HCT116 (cell line): ENCODE data around the gene UTS2. TPM values are rescaled to one million over a fixed set of nuclear protein-coding genes. Genes with fewer than 3 reads are reported as not detected.

Source experiments
- ATAC-seq: fragments of 200-7000 bp; cut with Tn5 transposase; 2 replicates; pipeline ENCODE4 v1.9.1; 2020; ENCODE audit warnings: mild to moderate bottlenecking, moderate library complexity
- BruUV-seq: library from RNA; stranded (reverse); fragments of 400-500 nt; replicated peaks from 2 replicates; lab custom pipeline; 2021; lab: Mats Ljungman, UMichigan
- CTCF ChIA-PET: fragments of 300-600 bp; sonication (Branson Sonifier 250); formaldehyde crosslinking; loops from one replicate; lab custom pipeline; 2021; ENCODE audit warnings: antibody characterized with exemption; lab: Charles Lee
- POLR2A ChIA-PET: fragments of 300-600, 350-600 bp; sonication (Branson Sonifier 250); formaldehyde crosslinking; loops from one replicate; lab custom pipeline; 2021; ENCODE audit warnings: antibody characterized with exemption; lab: Charles Lee
- RAD21 ChIA-PET, 2 experiments: fragments of 300-600 bp; sonication (Branson Sonifier 250); formaldehyde crosslinking; loops; one replicate each; lab custom pipeline; 2023; ENCODE audit warnings: low total read pairs in 2 of 2; ENCODE audit not compliant: uncharacterized antibody in 2 of 2, unreplicated experiment in 2 of 2, low non-redundant PET in 1 of 2; lab: Charles Lee
- DNase-seq: peaks from one replicate; pipeline ENCODE4 v3.0.0-alpha.2; 2010; ENCODE audit warnings: low read depth, low spot score
- H2AFZ ChIP-seq: fragments of 200-600 bp; shearing (Covaris generic), sonication (generic); 2 replicates; pipeline ENCODE4 v1.6.1; 2017; ENCODE audit warnings: low read depth, mixed run types, mixed read lengths, antibody characterized with exemption, low read length; ENCODE audit not compliant: poor library complexity, severe bottlenecking
- H3K27ac ChIP-seq: 2 replicates; pipeline ENCODE4 v1.5.1; 2012; ENCODE audit warnings: low read depth, low read length
- H3K27me3 ChIP-seq: fragments of 200-600 bp; sonication (generic); 2 replicates; pipeline ENCODE4 v1.6.1; 2016; ENCODE audit warnings: mixed run types, low read length, mixed read lengths; ENCODE audit not compliant: insufficient read depth
- H3K36me3 ChIP-seq, 2 experiments: fragments of 200-500 bp in 1 of 2; fragments of 200-600 bp in 1 of 2; sonication (Bioruptor generic) in 1 of 2; sonication (generic) in 1 of 2; 2 replicates each; pipeline versions ENCODE4 v1.5.1 to v1.6.1; 2014 to 2016; ENCODE audit warnings: low read length in 2 of 2, inconsistent platforms in 1 of 2, mixed read lengths in 1 of 2, mixed run types in 1 of 2; ENCODE audit not compliant: insufficient read depth in 2 of 2, control insufficient read depth in 1 of 2
- H3K4me1 ChIP-seq, 2 experiments: fragments of 200-600 bp in 1 of 2; sonication (generic) in 1 of 2; 2 replicates each; pipeline versions ENCODE4 v1.5.1 to v1.6.1; 2012 to 2017; ENCODE audit warnings: low read length in 2 of 2, inconsistent platforms in 1 of 2, mild to moderate bottlenecking in 1 of 2, mixed read lengths in 1 of 2, mixed run types in 1 of 2, moderate library complexity in 1 of 2; ENCODE audit not compliant: insufficient read depth in 2 of 2, control insufficient read depth in 1 of 2
- H3K4me2 ChIP-seq: fragments of 200-600 bp; sonication (generic); 2 replicates; pipeline ENCODE4 v1.6.1; 2017; ENCODE audit warnings: mixed run types, low read length, mixed read lengths
- H3K4me3 ChIP-seq, 2 experiments: fragments of 200-600 bp in 1 of 2; sonication (generic) in 1 of 2; replicated peaks in 1 of 2; 2 replicates each; pipeline ENCODE4 v1.5.1; 2011 to 2016; ENCODE audit warnings: low read length in 2 of 2, control low read depth in 1 of 2, low read depth in 1 of 2, mild to moderate bottlenecking in 1 of 2, mixed read lengths in 1 of 2, mixed run types in 1 of 2
- H3K79me2 ChIP-seq: fragments of 200-600 bp; sonication (generic); 2 replicates; pipeline ENCODE4 v1.6.1; 2017; ENCODE audit warnings: mild to moderate bottlenecking, mixed run types, low read length, moderate library complexity, mixed read lengths; ENCODE audit not compliant: insufficient read depth
- H3K9ac ChIP-seq: fragments of 200-600 bp; sonication (generic); 2 replicates; pipeline ENCODE4 v1.6.1; 2016; ENCODE audit warnings: low read length, mixed read lengths
- H3K9me2 ChIP-seq: fragments of 200-600 bp; sonication (generic), shearing (Covaris generic); 2 replicates; pipeline ENCODE4 v1.6.1; 2017; ENCODE audit warnings: mixed run types, mild to moderate bottlenecking, moderate library complexity; ENCODE audit not compliant: insufficient read depth
- H3K9me3 ChIP-seq, 2 experiments: fragments of 200-500 bp in 1 of 2; fragments of 200-600 bp in 1 of 2; sonication (Bioruptor generic) in 1 of 2; sonication (generic) in 1 of 2; 2 replicates each; pipeline ENCODE4 v1.6.1; 2014 to 2017; ENCODE audit warnings: low read length in 2 of 2, mixed read lengths in 2 of 2, inconsistent platforms in 1 of 2, low read depth in 1 of 2, mild to moderate bottlenecking in 1 of 2, mixed run types in 1 of 2, moderate library complexity in 1 of 2; ENCODE audit not compliant: control insufficient read depth in 1 of 2, insufficient read depth in 1 of 2
- H4K20me1 ChIP-seq: fragments of 200-600 bp; sonication (generic), shearing (Covaris generic); 2 replicates; pipeline ENCODE4 v1.6.1; 2017; ENCODE audit warnings: mixed run types, mild to moderate bottlenecking, moderate library complexity; ENCODE audit not compliant: insufficient read depth
- CBX3 ChIP-seq: IDR thresholded peaks from 2 replicates; pipeline ENCODE4 v1.6.1; 2012; ENCODE audit warnings: low read depth
- CEBPB ChIP-seq: IDR thresholded peaks from 2 replicates; pipeline ENCODE4 v1.6.1; 2012; ENCODE audit warnings: low read depth
- ELF1 ChIP-seq: IDR thresholded peaks from 2 replicates; pipeline ENCODE4 v1.6.1; 2012; ENCODE audit warnings: low read depth, borderline replicate concordance
- EZH2 ChIP-seq: fragments of 200-600 bp; sonication (generic); IDR thresholded peaks from 2 replicates; pipeline ENCODE4 v1.6.1; 2017; ENCODE audit warnings: antibody characterized with exemption, mixed run types
- EZH2phosphoT487 ChIP-seq: fragments of 200-600 bp; IDR thresholded peaks from 2 replicates; pipeline ENCODE4 v1.6.1; 2018; ENCODE audit warnings: antibody characterized with exemption, borderline replicate concordance
- FOSL1 ChIP-seq: IDR thresholded peaks from 2 replicates; pipeline ENCODE4 v1.6.1; 2012; ENCODE audit warnings: low read depth
- JUND ChIP-seq: IDR thresholded peaks from 2 replicates; pipeline ENCODE4 v1.6.1; 2012
- RAD21 ChIP-seq: IDR thresholded peaks from 2 replicates; pipeline ENCODE4 v1.6.1; 2012; ENCODE audit warnings: low read depth, mild to moderate bottlenecking
- SIN3A ChIP-seq: IDR thresholded peaks from 2 replicates; pipeline ENCODE4 v1.6.1; 2012; ENCODE audit warnings: low read depth
- SRF ChIP-seq: IDR thresholded peaks from 2 replicates; pipeline ENCODE4 v1.6.1; 2012; ENCODE audit warnings: low read depth
- TCF7L2 ChIP-seq: IDR thresholded peaks from 2 replicates; pipeline ENCODE4 v1.7.0; 2011; ENCODE audit warnings: borderline replicate concordance, inconsistent platforms; ENCODE audit not compliant: insufficient read depth, insufficient read length; ENCODE audit errors: extremely low read depth
- YY1 ChIP-seq: IDR thresholded peaks from 2 replicates; pipeline ENCODE4 v1.6.1; 2011; ENCODE audit warnings: low read length, low read depth, moderate library complexity, mild to moderate bottlenecking; ENCODE audit not compliant: insufficient replicate concordance; ENCODE audit errors: extremely low read depth
- ZFX ChIP-seq: fragments of 450-650 bp; IDR thresholded peaks from 2 replicates; pipeline ENCODE4 v1.6.1; 2017
- ZNF274 ChIP-seq: fragments of 200-500 bp; sonication (Bioruptor generic); IDR thresholded peaks from 2 replicates; pipeline ENCODE4 v1.6.1; 2014; ENCODE audit warnings: mild to moderate bottlenecking, low read depth, low read length, inconsistent platforms
- intact Hi-C: fragments of 100-400 bp; cut with micrococcal nuclease; formaldehyde crosslinking; loops from 2 replicates; pipeline ENCODE4 v1.10.0; 2022
- total RNA-seq: library from RNA; stranded (reverse); gene quantifications from one replicate; pipeline ENCODE4 v1.2.1, GENCODE V29; 2021; ENCODE audit not compliant: unreplicated experiment
- TF ChIP-seq, protein P1 (sequence below): IDR thresholded peaks from 2 replicates; pipeline ENCODE4 v1.6.1; 2012; ENCODE audit warnings: low read depth
- TF ChIP-seq, protein P2 (sequence below): IDR thresholded peaks from 2 replicates; pipeline ENCODE4 v1.6.1; 2012
- TF ChIP-seq, protein P3 (sequence below): IDR thresholded peaks from 2 replicates; pipeline ENCODE4 v1.6.1; 2011; ENCODE audit warnings: mild to moderate bottlenecking, low read length, moderate library complexity; ENCODE audit not compliant: insufficient replicate concordance; ENCODE audit errors: extremely low read depth

The UTS2 gene
- total RNA-seq, 1 experiment from 2014 or later, result 3.0 TPM

DNA sequence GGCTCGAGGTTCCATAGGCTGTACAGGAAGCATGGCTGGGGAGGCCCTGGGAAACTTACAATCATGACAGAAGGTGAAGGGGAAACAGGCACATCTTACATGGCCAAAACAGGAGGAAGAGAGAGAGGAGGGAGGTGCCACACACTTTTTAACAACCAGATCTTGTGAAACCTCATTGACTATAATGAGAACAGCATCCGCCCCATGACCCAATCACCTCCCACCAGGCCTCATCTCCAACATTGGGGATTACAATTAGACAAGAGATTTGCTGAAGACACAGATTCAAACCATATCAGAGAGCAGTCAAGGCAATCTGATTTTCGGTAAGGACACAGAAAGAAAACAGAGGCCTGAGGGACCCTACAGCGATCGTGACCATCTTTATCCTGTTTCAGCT lies 46.1 kb upstream of the UTS2 start:
- no peaks in the 10 kb centered on the region for H3K27me3 ChIP-seq
- intact Hi-C loops, result no loop called here
- no peak overlapping the region for H3K4me3 ChIP-seq
- no peak for TF ChIP-seq ZNF274
- TF ChIP-seq, protein P1, sequence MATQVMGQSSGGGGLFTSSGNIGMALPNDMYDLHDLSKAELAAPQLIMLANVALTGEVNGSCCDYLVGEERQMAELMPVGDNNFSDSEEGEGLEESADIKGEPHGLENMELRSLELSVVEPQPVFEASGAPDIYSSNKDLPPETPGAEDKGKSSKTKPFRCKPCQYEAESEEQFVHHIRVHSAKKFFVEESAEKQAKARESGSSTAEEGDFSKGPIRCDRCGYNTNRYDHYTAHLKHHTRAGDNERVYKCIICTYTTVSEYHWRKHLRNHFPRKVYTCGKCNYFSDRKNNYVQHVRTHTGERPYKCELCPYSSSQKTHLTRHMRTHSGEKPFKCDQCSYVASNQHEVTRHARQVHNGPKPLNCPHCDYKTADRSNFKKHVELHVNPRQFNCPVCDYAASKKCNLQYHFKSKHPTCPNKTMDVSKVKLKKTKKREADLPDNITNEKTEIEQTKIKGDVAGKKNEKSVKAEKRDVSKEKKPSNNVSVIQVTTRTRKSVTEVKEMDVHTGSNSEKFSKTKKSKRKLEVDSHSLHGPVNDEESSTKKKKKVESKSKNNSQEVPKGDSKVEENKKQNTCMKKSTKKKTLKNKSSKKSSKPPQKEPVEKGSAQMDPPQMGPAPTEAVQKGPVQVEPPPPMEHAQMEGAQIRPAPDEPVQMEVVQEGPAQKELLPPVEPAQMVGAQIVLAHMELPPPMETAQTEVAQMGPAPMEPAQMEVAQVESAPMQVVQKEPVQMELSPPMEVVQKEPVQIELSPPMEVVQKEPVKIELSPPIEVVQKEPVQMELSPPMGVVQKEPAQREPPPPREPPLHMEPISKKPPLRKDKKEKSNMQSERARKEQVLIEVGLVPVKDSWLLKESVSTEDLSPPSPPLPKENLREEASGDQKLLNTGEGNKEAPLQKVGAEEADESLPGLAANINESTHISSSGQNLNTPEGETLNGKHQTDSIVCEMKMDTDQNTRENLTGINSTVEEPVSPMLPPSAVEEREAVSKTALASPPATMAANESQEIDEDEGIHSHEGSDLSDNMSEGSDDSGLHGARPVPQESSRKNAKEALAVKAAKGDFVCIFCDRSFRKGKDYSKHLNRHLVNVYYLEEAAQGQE, result no peak
- TF ChIP-seq CEBPB, result no peak
- TF ChIP-seq EZH2, result no peak
- no peak for TF ChIP-seq TCF7L2
- no peak for TF ChIP-seq EZH2phosphoT487
- no peak for TF ChIP-seq FOSL1
- no peak for TF ChIP-seq SIN3A
- no peak for TF ChIP-seq CBX3
- TF ChIP-seq, protein P2, sequence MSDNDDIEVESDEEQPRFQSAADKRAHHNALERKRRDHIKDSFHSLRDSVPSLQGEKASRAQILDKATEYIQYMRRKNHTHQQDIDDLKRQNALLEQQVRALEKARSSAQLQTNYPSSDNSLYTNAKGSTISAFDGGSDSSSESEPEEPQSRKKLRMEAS, result no peak
- no peak for TF ChIP-seq YY1
- TF ChIP-seq SRF, result no peak
- TF ChIP-seq RAD21, result no peak
- TF ChIP-seq, protein P3, sequence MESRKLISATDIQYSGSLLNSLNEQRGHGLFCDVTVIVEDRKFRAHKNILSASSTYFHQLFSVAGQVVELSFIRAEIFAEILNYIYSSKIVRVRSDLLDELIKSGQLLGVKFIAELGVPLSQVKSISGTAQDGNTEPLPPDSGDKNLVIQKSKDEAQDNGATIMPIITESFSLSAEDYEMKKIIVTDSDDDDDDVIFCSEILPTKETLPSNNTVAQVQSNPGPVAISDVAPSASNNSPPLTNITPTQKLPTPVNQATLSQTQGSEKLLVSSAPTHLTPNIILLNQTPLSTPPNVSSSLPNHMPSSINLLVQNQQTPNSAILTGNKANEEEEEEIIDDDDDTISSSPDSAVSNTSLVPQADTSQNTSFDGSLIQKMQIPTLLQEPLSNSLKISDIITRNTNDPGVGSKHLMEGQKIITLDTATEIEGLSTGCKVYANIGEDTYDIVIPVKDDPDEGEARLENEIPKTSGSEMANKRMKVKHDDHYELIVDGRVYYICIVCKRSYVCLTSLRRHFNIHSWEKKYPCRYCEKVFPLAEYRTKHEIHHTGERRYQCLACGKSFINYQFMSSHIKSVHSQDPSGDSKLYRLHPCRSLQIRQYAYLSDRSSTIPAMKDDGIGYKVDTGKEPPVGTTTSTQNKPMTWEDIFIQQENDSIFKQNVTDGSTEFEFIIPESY, result no peak
- no peak for TF ChIP-seq ELF1
- no peak for TF ChIP-seq JUND
- no peak for TF ChIP-seq ZFX
- TF ChIP-seq, all 23 proteins: peak for 0
- ATAC-seq (no peak), DNase-seq (no peak)
- H3K9me2 ChIP-seq, result no peaks in the 10 kb centered on the region
- ChIA-PET POLR2A (no interaction called here), RAD21 (no interaction called here), CTCF (interaction anchor here (3.4 kb wide), 1 partner anchor 230 kb away, joined by 10 read pairs; no protein-coding TSS in a partner anchor)
- H3K36me3 ChIP-seq, result no peaks in the 10 kb centered on the region
- H3K4me1 ChIP-seq, result peaks cover 0 to 4% of the 10 kb centered on the region in 2 experiments; a peak in 1 of 4 replicates
- H3K79me2 ChIP-seq, result no peaks in the 10 kb centered on the region
- H3K9ac ChIP-seq, result no peak overlapping the region
- H4K20me1 ChIP-seq, result no peaks in the 10 kb centered on the region
- no TSS peak for BruUV-seq
- no peaks in the 10 kb centered on the region for H3K9me3 ChIP-seq
- no peak overlapping the region for H3K4me2 ChIP-seq
- no peak overlapping the region for H3K27ac ChIP-seq
- no peak overlapping the region for H2AFZ ChIP-seq
